ENCODE data around the gene HS3ST3B1. TPM values are rescaled to one million over a fixed set of nuclear protein-coding genes. Genes with fewer than 3 reads are reported as not detected.

Gene HS3ST3B1
- total and polyA plus RNA-seq, 8 donors = 1.9 to 6.7 (median 2.6) TPM

DNA sequence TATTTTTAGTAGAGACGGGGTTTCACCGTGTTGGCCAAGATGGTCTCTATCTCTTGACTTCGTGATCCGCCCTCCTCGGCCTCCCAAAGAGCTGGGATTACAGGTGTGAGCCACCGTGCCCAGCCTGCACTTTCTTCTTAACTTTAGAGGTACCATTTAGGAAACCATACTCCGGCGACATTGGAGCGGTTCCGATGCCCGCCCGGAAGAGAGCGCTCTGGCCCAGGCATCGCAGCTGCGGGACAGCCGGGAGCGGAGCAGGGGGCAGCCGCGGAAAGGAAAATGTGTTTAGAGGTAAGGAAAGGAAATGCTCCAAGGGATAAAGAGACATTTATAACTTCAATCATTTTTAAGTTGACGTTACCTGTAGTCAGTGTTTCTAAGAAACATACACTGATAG lies 6.0 kb upstream of the HS3ST3B1 start:
- Histone ChIP-seq H3K36me3 (no peaks in the 10 kb centered on the region), H3K9me3 (no peaks in the 10 kb centered on the region), H3K4me3 (no peak overlapping the region), H3K27me3 (peaks cover 50 to 80% of the 10 kb centered on the region in 2 donors), H3K27ac (no peak overlapping the region), H3K4me1 (peaks cover 11 to 24% of the 10 kb centered on the region in 2 donors)
- intact Hi-C loops (cut with DNase I) = no loop called here
- no peak for DNase-seq
- TF ChIP-seq, protein P1, sequence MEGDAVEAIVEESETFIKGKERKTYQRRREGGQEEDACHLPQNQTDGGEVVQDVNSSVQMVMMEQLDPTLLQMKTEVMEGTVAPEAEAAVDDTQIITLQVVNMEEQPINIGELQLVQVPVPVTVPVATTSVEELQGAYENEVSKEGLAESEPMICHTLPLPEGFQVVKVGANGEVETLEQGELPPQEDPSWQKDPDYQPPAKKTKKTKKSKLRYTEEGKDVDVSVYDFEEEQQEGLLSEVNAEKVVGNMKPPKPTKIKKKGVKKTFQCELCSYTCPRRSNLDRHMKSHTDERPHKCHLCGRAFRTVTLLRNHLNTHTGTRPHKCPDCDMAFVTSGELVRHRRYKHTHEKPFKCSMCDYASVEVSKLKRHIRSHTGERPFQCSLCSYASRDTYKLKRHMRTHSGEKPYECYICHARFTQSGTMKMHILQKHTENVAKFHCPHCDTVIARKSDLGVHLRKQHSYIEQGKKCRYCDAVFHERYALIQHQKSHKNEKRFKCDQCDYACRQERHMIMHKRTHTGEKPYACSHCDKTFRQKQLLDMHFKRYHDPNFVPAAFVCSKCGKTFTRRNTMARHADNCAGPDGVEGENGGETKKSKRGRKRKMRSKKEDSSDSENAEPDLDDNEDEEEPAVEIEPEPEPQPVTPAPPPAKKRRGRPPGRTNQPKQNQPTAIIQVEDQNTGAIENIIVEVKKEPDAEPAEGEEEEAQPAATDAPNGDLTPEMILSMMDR (IDR thresholded peaks at IDR 0.05) = no peak
- no peak for ATAC-seq

DNA sequence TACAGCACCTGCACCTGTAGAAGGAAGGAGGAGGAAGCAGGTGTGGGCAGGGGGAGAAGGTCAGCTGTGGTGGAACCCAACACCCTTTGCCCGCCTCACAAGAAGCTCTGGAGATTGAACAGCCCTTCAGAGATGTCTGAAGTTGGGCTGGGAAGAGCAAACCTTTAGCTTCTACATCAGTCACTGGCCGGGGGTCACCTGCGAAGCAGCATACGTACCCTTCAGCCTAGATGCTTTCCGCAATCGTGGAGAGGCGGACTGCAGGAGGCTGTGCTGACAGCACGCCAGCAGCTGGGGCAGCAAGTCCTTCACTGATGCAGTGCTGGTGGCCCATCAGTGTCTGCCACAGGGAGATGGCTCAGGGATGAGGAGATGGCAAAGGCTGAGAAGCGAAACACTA lies 5.2 kb upstream of the HS3ST3B1 start:
- DNase-seq (no peak), ATAC-seq (no peak)
- intact Hi-C loops (cut with DNase I) = no loop called here
- no peak overlapping the region for H3K4me3 ChIP-seq
- peaks cover 13 to 24% of the 10 kb centered on the region in 2 donors for H3K4me1 ChIP-seq
- H3K36me3 ChIP-seq = no peaks in the 10 kb centered on the region
- no peaks in the 10 kb centered on the region for H3K9me3 ChIP-seq
- peaks cover 50 to 88% of the 10 kb centered on the region in 2 donors for H3K27me3 ChIP-seq
- H3K27ac ChIP-seq = no peak overlapping the region
- TF ChIP-seq, protein P1 (IDR thresholded peaks at IDR 0.05) = no peak

DNA sequence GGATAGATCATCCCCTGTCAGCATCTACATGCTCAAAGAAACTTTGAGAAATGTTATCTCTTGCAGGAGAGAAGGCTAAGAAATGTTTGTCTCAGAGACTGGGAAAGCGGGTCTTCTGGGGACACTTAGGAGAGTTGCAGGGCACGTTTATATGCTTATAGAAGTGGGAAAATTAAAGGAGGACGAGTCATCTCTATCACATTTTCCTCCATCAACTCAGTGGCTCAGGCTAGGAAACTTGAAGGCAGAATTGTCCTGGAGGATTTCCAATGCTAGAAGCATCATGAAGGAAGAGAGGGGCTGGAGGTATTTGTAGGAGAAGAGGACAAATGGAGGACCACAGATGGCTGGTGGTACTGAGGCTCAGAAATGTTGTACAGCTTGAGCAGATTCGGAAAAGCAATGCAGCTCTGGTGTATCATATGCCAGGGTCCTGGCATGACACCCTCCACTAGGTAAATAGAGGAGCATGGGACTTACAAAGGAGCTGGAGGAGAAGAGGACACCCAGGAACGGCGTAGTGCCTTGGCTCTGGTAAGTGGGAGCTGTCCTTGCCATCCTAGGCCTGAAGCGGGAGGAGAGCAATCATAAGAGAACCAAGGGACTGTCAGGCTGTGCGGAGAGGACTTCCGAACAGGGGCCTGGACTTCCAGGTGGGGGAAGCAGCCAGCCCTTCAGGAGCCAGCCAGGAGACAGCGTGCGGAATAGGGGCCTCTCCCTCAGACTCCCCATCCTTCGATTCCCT lies 4.5 kb upstream of the HS3ST3B1 start:
- H3K9me3 ChIP-seq = no peaks in the 10 kb centered on the region
- no peak for ATAC-seq
- peaks cover 13 to 31% of the 10 kb centered on the region in 2 donors for H3K4me1 ChIP-seq
- TF ChIP-seq, protein P1 (IDR thresholded peaks at IDR 0.05) = no peak
- H3K27ac ChIP-seq = no peak overlapping the region
- DNase-seq = no peak
- peaks cover 50 to 95% of the 10 kb centered on the region in 2 donors for H3K27me3 ChIP-seq
- intact Hi-C loops (cut with DNase I) = no loop called here
- H3K36me3 ChIP-seq = no peaks in the 10 kb centered on the region
- H3K4me3 ChIP-seq = no peak overlapping the region

DNA sequence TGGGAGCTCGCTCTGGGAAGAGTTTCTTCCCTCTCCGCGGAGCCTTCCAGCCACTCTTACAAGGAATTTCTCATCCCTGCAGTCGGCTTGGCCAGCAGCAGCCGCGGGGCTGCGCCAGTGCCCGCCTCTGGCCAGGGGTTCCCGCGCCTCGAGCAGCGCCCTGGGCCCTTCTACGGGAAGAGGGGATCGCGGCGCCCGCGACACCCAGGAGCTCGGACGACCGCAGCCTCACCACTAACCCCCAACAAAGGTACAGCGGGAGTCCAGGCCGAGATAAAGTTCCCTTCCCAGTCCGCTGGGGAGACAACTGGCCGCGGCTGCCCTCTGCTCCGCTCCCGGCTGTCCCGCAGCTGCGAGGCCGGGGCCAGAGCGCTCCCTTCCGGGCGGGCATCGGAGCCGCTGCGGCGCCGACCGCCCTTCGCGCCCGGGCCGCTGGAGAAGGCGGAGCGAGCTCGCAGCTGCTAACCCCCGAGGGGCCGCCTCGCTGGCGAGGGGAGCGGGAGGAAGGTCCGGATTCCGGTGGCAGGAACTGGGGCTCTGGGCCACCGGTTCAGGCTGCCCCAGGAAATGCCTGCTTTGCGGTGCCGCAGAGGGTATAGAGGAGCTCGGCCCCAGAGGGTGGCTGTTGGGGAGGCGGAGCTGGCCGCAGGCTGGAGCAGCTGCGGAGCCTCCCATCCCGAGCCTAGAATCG lies 3.6 kb upstream of the HS3ST3B1 start:
- TF ChIP-seq, protein P1 (IDR thresholded peaks at IDR 0.05) = no peak
- H3K36me3 ChIP-seq = no peaks in the 10 kb centered on the region
- no peaks in the 10 kb centered on the region for H3K9me3 ChIP-seq
- ATAC-seq = peak; percentile 41
- H3K27me3 ChIP-seq = peaks cover 50 to 100% of the 10 kb centered on the region in 2 donors
- peaks cover 13 to 39% of the 10 kb centered on the region in 2 donors for H3K4me1 ChIP-seq
- H3K4me3 ChIP-seq = peak overlapping the region; percentile 16 to 24
- no peak overlapping the region for H3K27ac ChIP-seq
- intact Hi-C loops (cut with DNase I) = no loop called here
- DNase-seq = peak in 1 of 4 donors; percentile 90

DNA sequence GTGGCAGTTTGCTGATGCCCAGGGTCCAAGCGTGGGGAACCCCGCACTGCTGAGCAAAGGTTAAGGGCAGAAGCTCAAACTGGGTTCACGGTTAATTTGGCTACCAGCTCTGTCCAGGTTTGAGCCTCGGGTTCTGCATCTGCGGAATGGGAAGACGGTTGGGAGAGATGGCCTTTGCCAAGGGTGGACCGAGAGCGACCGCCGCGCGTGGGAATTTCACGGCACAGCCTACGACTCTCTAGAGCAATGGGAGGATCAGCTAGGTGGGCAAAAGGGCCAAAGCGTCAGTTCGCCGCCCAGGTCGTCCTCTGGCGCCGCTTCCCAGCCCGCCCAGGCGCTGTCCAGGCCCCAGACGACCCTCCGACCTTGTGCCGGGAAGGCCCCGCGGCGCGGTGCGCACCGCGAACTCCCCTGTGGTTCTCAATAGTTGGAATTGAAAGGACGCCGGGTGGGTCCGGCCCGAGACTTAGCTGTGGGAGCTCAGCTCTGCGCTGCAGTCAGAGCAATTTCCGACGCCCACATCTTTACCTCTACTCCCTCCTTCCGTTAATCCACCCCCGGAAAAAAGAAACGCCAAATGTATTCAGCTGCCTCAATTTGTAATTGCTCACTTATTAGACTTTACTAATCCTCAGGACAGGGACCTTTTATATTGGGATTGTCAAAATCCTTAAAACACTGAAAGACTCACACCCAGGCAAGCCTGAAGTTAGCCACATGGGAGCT lies 2.5 kb upstream of the HS3ST3B1 start:
- Histone ChIP-seq H3K4me1 (peaks cover 13 to 49% of the 10 kb centered on the region in 2 donors), H3K9me3 (no peaks in the 10 kb centered on the region), H3K27ac (no peak overlapping the region), H3K4me3 (no peak overlapping the region), H3K36me3 (no peaks in the 10 kb centered on the region), H3K27me3 (peaks cover 57 to 100% of the 10 kb centered on the region in 2 donors)
- ATAC-seq = no peak
- no peak for DNase-seq
- TF ChIP-seq, protein P1 (IDR thresholded peaks at IDR 0.05) = no peak
- intact Hi-C loops (cut with DNase I) = no loop called here

Measured in left lung (tissue), 10 donors.